Astrocyte (in vitro differentiated cells and primary cell): ENCODE data around the gene RINL. TPM values are rescaled to one million over a fixed set of nuclear protein-coding genes. Genes with fewer than 3 reads are reported as not detected.

ENCODE experiments used
- DNase-seq: peaks from one replicate; pipeline ENCODE4 v3.0.0-alpha.2; 2010; ENCODE audit warnings: low read depth
- FAIRE-seq: peaks from 2 replicates; lab custom pipeline; 2011; peaks lifted over from hg19 to GRCh38; lab: Jason Lieb, UNC
- H2AFZ ChIP-seq: 2 replicates; pipeline ENCODE4 v1.6.0; 2012; ENCODE audit warnings: low read depth, low read length, inconsistent platforms
- H3K27ac ChIP-seq: 2 replicates; pipeline ENCODE4 v1.5.1; 2011; ENCODE audit warnings: low read depth, low read length, inconsistent platforms
- H3K27me3 ChIP-seq: 2 replicates; pipeline ENCODE4 v1.6.0; 2011; ENCODE audit warnings: low read length, inconsistent platforms; ENCODE audit not compliant: insufficient read depth
- H3K36me3 ChIP-seq: 2 replicates; pipeline ENCODE4 v1.5.1; 2011; ENCODE audit warnings: low read length, inconsistent platforms; ENCODE audit not compliant: insufficient read depth
- H3K4me1 ChIP-seq: 2 replicates; pipeline ENCODE4 v1.5.1; 2011; ENCODE audit warnings: low read length, inconsistent platforms; ENCODE audit not compliant: insufficient read depth
- H3K4me2 ChIP-seq: 2 replicates; pipeline ENCODE4 v1.6.0; 2012; ENCODE audit warnings: low read length, inconsistent platforms
- H3K4me3 ChIP-seq: 2 replicates; pipeline ENCODE4 v1.5.1; 2011; ENCODE audit warnings: low read depth, mild to moderate bottlenecking, low read length, inconsistent platforms; ENCODE audit not compliant: insufficient read depth
- H3K79me2 ChIP-seq: 2 replicates; pipeline ENCODE4 v1.6.0; 2012; ENCODE audit warnings: mild to moderate bottlenecking, low read length, inconsistent platforms; ENCODE audit not compliant: insufficient read depth
- H3K9ac ChIP-seq: 2 replicates; pipeline ENCODE4 v1.6.0; 2012; ENCODE audit warnings: mild to moderate bottlenecking, low read length, inconsistent platforms
- H3K9me3 ChIP-seq: 2 replicates; pipeline ENCODE4 v1.5.1; 2012; ENCODE audit warnings: low read depth, mild to moderate bottlenecking, low read length, inconsistent platforms; ENCODE audit not compliant: insufficient read depth
- H4K20me1 ChIP-seq: 2 replicates; pipeline ENCODE4 v1.6.0; 2012; ENCODE audit warnings: low read length, inconsistent platforms; ENCODE audit not compliant: insufficient read depth
- H3K27ac Mint-ChIP-seq: one replicate; pipeline ENCODE4 v1.8.0; 2021; ENCODE audit warnings: mild to moderate bottlenecking, mixed read lengths; ENCODE audit not compliant: unreplicated experiment
- H3K27me3 Mint-ChIP-seq: one replicate; pipeline ENCODE4 v1.8.0; 2021; ENCODE audit warnings: low read depth, mixed read lengths; ENCODE audit not compliant: unreplicated experiment
- H3K36me3 Mint-ChIP-seq: one replicate; pipeline ENCODE4 v1.8.0; 2021; ENCODE audit warnings: low read depth, mixed read lengths; ENCODE audit not compliant: unreplicated experiment
- H3K4me1 Mint-ChIP-seq: one replicate; pipeline ENCODE4 v1.8.0; 2021; ENCODE audit warnings: low read depth, mixed read lengths; ENCODE audit not compliant: unreplicated experiment
- H3K4me3 Mint-ChIP-seq: one replicate; pipeline ENCODE4 v1.8.0; 2021; ENCODE audit warnings: mild to moderate bottlenecking, moderate library complexity, mixed read lengths; ENCODE audit not compliant: unreplicated experiment
- H3K9me3 Mint-ChIP-seq: one replicate; pipeline ENCODE4 v1.8.0; 2021; ENCODE audit warnings: mild to moderate bottlenecking, mixed read lengths; ENCODE audit not compliant: unreplicated experiment
- CTCF ChIP-seq: IDR thresholded peaks from 2 replicates; pipeline ENCODE4 v1.5.1; 2011; ENCODE audit warnings: low read depth, mild to moderate bottlenecking, inconsistent platforms, low read length, moderate library complexity; ENCODE audit not compliant: insufficient read depth
- EZH2 ChIP-seq: IDR thresholded peaks from 2 replicates; pipeline ENCODE4 v1.6.1; 2012; ENCODE audit warnings: mild to moderate bottlenecking, low read length, inconsistent platforms; ENCODE audit not compliant: insufficient read depth
- total RNA-seq: library from RNA; stranded (reverse); gene quantifications from 2 replicates; pipeline ENCODE4 v1.2.1, GENCODE V29; 2021

RINL gene
- total RNA-seq, 1 donor from 2014 or later: 1.3 TPM

GRCh38 chr19:38845374-38846024 lies 32.6 kb downstream of the RINL start:
- Mint-ChIP-seq H3K27ac (no peak overlapping the region), H3K4me1 (peaks cover 17% of the 10 kb centered on the region), H3K36me3 (peaks cover 30% of the 10 kb centered on the region), H3K27me3 (no peaks in the 10 kb centered on the region), H3K9me3 (no peaks in the 10 kb centered on the region), H3K4me3 (no peak overlapping the region)
- no peak overlapping the region for H2AFZ ChIP-seq
- H3K4me1 ChIP-seq: peaks cover 12% of the 10 kb centered on the region
- H3K27me3 ChIP-seq: no peaks in the 10 kb centered on the region
- peaks cover 61% of the 10 kb centered on the region for H3K36me3 ChIP-seq
- no peak for TF ChIP-seq EZH2
- no peak for TF ChIP-seq CTCF
- FAIRE-seq (no peak), DNase-seq (no peak)
- H3K9ac ChIP-seq: no peak overlapping the region
- no peaks in the 10 kb centered on the region for H3K9me3 ChIP-seq
- peaks cover 87% of the 10 kb centered on the region for H3K79me2 ChIP-seq
- H4K20me1 ChIP-seq: peaks cover 85% of the 10 kb centered on the region
- no peak overlapping the region for H3K4me3 ChIP-seq
- no peak overlapping the region for H3K4me2 ChIP-seq
- no peak overlapping the region for H3K27ac ChIP-seq

GRCh38 chr19:38844093-38844686 lies 33.9 kb downstream of the RINL start:
- Mint-ChIP-seq H3K27me3 (no peaks in the 10 kb centered on the region), H3K4me3 (no peak overlapping the region), H3K4me1 (peaks cover 17% of the 10 kb centered on the region), H3K27ac (peak overlapping the region; percentile 28), H3K9me3 (no peaks in the 10 kb centered on the region), H3K36me3 (peaks cover 30% of the 10 kb centered on the region)
- Histone ChIP-seq H3K27ac (no peak overlapping the region), H3K4me3 (no peak overlapping the region), H4K20me1 (peaks cover 96% of the 10 kb centered on the region), H2AFZ (no peak overlapping the region), H3K4me1 (peaks cover 12% of the 10 kb centered on the region), H3K27me3 (no peaks in the 10 kb centered on the region), H3K79me2 (peaks cover 90% of the 10 kb centered on the region), H3K9me3 (no peaks in the 10 kb centered on the region), H3K9ac (no peak overlapping the region), H3K36me3 (peaks cover 71% of the 10 kb centered on the region), H3K4me2 (no peak overlapping the region)
- FAIRE-seq: no peak
- TF ChIP-seq CTCF (no peak), EZH2 (no peak)
- no peak for DNase-seq
